Natural killer cell (primary cell): Measurements from ENCODE around the gene SEC16A. TPM values are rescaled to one million over a fixed set of nuclear protein-coding genes. Genes with fewer than 3 reads are reported as not detected.

Experiments
- ATAC-seq, 3 donors: fragments of 150-1000 bp in 2 of 3; fragments of 200-7000 bp in 1 of 3; cut with Tn5 transposase; 1 replicate in 1 of 3; 2 replicates in 2 of 3; pipeline ENCODE4 v1.10.0; 2021; ENCODE audit warnings: mild to moderate bottlenecking in 2 of 3, moderate library complexity in 2 of 3
- DNase-seq, 2 donors: peaks; one replicate each; pipeline versions ENCODE4 v3.0.0 to v3.0.0-alpha.2; 2013 to 2021; ENCODE audit warnings: mixed read lengths in 1 of 2
- H3K27ac ChIP-seq: one replicate; pipeline ENCODE4 v1.5.1; 2013; ENCODE audit warnings: mild to moderate bottlenecking, low read length
- H3K27me3 ChIP-seq: one replicate; pipeline ENCODE4 v1.6.1; 2013; ENCODE audit warnings: low read length; ENCODE audit not compliant: control insufficient read depth, insufficient read depth
- H3K36me3 ChIP-seq: one replicate; pipeline ENCODE4 v1.6.1; 2013; ENCODE audit warnings: low read length; ENCODE audit not compliant: control insufficient read depth, insufficient read depth
- H3K4me1 ChIP-seq: one replicate; pipeline ENCODE4 v1.6.1; 2013; ENCODE audit warnings: low read length; ENCODE audit not compliant: control insufficient read depth, insufficient read depth
- H3K4me3 ChIP-seq: one replicate; pipeline ENCODE4 v1.5.1; 2013; ENCODE audit warnings: low read length
- H3K9me3 ChIP-seq: one replicate; pipeline ENCODE4 v1.6.1; 2013; ENCODE audit warnings: low read length; ENCODE audit not compliant: control insufficient read depth, insufficient read depth
- H3K27ac Mint-ChIP-seq, 2 donors: one replicate each; pipeline ENCODE4 v1.8.0; 2022; ENCODE audit warnings: mild to moderate bottlenecking in 2 of 2, mixed read lengths in 2 of 2, moderate library complexity in 1 of 2
- H3K27me3 Mint-ChIP-seq, 2 donors: one replicate each; pipeline ENCODE4 v1.8.0; 2022; ENCODE audit warnings: low read depth in 2 of 2, mixed read lengths in 2 of 2
- H3K36me3 Mint-ChIP-seq: one replicate; pipeline ENCODE4 v1.8.0; 2022; ENCODE audit warnings: mixed read lengths
- H3K4me1 Mint-ChIP-seq, 2 donors: one replicate each; pipeline ENCODE4 v1.8.0; 2022; ENCODE audit warnings: mixed read lengths in 2 of 2
- H3K4me3 Mint-ChIP-seq: one replicate; pipeline ENCODE4 v1.8.0; 2022; ENCODE audit warnings: mild to moderate bottlenecking, moderate library complexity, mixed read lengths
- H3K9me3 Mint-ChIP-seq, 2 donors: one replicate each; pipeline ENCODE4 v1.8.0; 2022; ENCODE audit warnings: mixed read lengths in 2 of 2
- CTCF ChIP-seq: fragments of 200-600 bp; IDR thresholded peaks from one replicate; pipeline ENCODE4 v1.8.0; 2022; ENCODE audit warnings: antibody characterized with exemption
- WGBS: methylation state at CpG from one replicate; pipeline ENCODE4 v1.1.7; 2013; ENCODE audit warnings: missing lambda C conversion rate; ENCODE audit not compliant: insufficient coverage; 5-methylcytosine and 5-hydroxymethylcytosine counted together
- intact Hi-C: fragments of 100-400 bp; cut with micrococcal nuclease; formaldehyde crosslinking; loops from one replicate; pipeline ENCODE4 v1.14.2; 2022
- total RNA-seq, 4 donors: library from RNA; stranded (reverse); fragments of 120-200 nt in 1 of 4; gene quantifications; one replicate each; pipeline versions ENCODE4 v1.2.3 to v1.2.4, GENCODE V29; 2013 to 2022

SEC16A gene
- total RNA-seq, 3 donors from 2014 or later (not counting 1 experiment from before 2014, with no cell fraction given): 84.3 to 89.0 (median 87.1) TPM

GRCh38 chr9:136433849-136434579, 48.8 kb downstream of the SEC16A start:
- WGBS: 96% methylated on average over 35 of the region's 37 CpGs
- intact Hi-C loops: no loop called here
- no peak for DNase-seq
- Histone ChIP-seq H3K4me3 (no peak overlapping the region), H3K27ac (no peak overlapping the region), H3K4me1 (peaks cover 24% of the 10 kb centered on the region), H3K27me3 (no peaks in the 10 kb centered on the region), H3K36me3 (no peaks in the 10 kb centered on the region), H3K9me3 (no peaks in the 10 kb centered on the region)
- Mint-ChIP-seq H3K36me3 (no peaks in the 10 kb centered on the region), H3K27ac (no peak overlapping the region), H3K4me1 (peaks cover 14 to 30% of the 10 kb centered on the region in 2 donors), H3K4me3 (no peak overlapping the region), H3K27me3 (no peaks in the 10 kb centered on the region), H3K9me3 (no peaks in the 10 kb centered on the region)
- TF ChIP-seq CTCF: no peak
- ATAC-seq: no peak

DNA sequence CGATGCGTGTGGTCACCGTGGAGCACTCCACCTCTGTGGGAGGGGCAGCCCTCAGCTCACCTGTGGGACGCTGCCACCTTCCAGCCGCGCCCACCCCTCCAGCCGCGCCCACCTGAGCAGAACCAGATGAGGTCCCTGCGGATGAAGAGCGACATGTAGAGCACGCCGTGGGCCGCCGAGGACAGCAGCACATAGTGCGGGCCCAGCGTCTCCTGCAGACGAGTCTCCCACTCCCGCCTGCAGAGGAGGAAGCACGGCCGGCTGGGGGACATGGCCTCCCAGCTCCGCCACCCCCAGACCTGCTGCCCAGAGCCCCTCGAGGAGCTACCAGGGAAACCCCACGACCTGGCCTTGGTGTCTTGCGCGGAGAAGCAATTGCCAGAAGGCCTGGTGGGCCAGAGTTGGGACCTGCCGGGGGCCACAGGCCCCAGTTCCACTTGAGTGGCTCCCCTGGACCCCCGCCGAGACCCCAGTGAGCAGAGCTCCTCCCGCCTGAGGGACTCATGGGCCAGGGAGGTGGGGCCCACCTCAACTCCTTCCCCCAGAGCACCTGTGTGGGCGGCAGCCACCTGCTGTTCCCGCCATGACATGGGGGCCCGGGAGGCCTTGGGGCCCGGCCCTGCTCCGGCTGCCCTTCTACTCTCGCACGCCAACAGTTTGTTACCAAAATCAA, 49.7 kb downstream of the SEC16A start:
- no peak overlapping the region for H3K4me3 Mint-ChIP-seq
- peaks cover 17% of the 10 kb centered on the region for H3K4me1 ChIP-seq
- no peak overlapping the region for H3K27ac Mint-ChIP-seq
- no peak overlapping the region for H3K27ac ChIP-seq
- no peaks in the 10 kb centered on the region for H3K36me3 Mint-ChIP-seq
- intact Hi-C loops: no loop called here
- H3K9me3 Mint-ChIP-seq: no peaks in the 10 kb centered on the region
- peaks cover 14 to 25% of the 10 kb centered on the region in 2 donors for H3K4me1 Mint-ChIP-seq
- H3K27me3 Mint-ChIP-seq: no peaks in the 10 kb centered on the region
- ATAC-seq (no peak), DNase-seq (no peak)
- no peak for TF ChIP-seq CTCF
- H3K36me3 ChIP-seq: peaks cover 5% of the 10 kb centered on the region
- H3K9me3 ChIP-seq: no peaks in the 10 kb centered on the region
- H3K4me3 ChIP-seq: no peak overlapping the region
- H3K27me3 ChIP-seq: no peaks in the 10 kb centered on the region
- WGBS: 95% methylated on average over 36 of the region's 36 CpGs

GRCh38 chr9:136432591-136432990, 50.2 kb downstream of the SEC16A start:
- H3K27ac ChIP-seq: no peak overlapping the region
- Mint-ChIP-seq H3K4me3 (no peak overlapping the region), H3K4me1 (peaks cover 14 to 19% of the 10 kb centered on the region in 2 donors), H3K9me3 (no peaks in the 10 kb centered on the region), H3K27me3 (no peaks in the 10 kb centered on the region), H3K27ac (no peak overlapping the region), H3K36me3 (no peaks in the 10 kb centered on the region)
- H3K4me1 ChIP-seq: peaks cover 11% of the 10 kb centered on the region
- TF ChIP-seq CTCF: no peak
- ATAC-seq (no peak), DNase-seq (no peak)
- intact Hi-C loops: no loop called here
- no peaks in the 10 kb centered on the region for H3K27me3 ChIP-seq
- peaks cover 5% of the 10 kb centered on the region for H3K36me3 ChIP-seq
- H3K9me3 ChIP-seq: no peaks in the 10 kb centered on the region
- H3K4me3 ChIP-seq: no peak overlapping the region
- WGBS: 91% methylated on average over 26 of the region's 26 CpGs
